ENCODE measurements around the gene KCTD19.

The KCTD19 gene

GRCh38 chr16:67258161-67258835 lies 68.2 kb downstream of the KCTD19 start:
- no peak for DNase-seq (ENCODE audit: low read depth)

- DNase-seq (ENCODE audit: low read depth) = no peak
Observed at GRCh38 chr16:67257486-67258160, 68.9 kb downstream of the KCTD19 start.

- DNase-seq (ENCODE audit: low read depth) = no peak
Observed at GRCh38 chr16:67256701-67257230, 69.8 kb downstream of the KCTD19 start.

DNA sequence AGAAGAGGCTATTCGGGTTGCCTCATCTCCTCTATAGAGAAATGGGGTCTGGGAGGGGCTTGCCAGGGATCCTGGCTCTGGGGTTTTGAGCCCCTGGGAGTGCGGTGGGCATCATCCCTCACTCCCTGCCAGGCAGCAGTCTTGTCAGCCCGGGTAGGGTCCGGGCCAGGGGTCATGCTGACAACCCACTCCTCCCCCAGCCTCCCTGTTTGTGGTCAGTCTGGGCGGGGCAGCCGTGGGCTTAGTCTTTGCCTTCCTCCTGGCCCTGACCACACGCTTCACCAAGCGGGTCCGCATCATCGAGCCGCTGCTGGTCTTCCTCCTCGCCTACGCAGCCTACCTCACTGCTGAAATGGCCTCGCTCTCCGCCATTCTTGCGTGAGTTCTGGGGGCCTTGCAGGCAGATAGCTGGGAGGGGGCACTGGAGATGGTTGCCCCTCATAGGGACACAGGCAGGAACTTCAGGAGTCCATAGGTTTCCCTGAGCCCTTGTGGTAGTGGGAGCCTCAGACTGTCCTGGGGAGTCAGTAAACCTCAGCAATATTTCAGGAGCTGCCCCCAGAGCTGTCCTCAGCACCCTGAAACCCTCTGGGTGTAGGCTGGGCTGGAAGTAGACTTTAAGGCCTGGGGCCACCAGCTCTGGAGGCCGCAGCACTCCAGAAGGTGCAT lies 70.9 kb downstream of the KCTD19 start:
- no peak for DNase-seq (ENCODE audit: low read depth)

- DNase-seq (ENCODE audit: low read depth) = no peak
Observed at GRCh38 chr16:67254801-67255552, 71.6 kb downstream of the KCTD19 start.

DNA sequence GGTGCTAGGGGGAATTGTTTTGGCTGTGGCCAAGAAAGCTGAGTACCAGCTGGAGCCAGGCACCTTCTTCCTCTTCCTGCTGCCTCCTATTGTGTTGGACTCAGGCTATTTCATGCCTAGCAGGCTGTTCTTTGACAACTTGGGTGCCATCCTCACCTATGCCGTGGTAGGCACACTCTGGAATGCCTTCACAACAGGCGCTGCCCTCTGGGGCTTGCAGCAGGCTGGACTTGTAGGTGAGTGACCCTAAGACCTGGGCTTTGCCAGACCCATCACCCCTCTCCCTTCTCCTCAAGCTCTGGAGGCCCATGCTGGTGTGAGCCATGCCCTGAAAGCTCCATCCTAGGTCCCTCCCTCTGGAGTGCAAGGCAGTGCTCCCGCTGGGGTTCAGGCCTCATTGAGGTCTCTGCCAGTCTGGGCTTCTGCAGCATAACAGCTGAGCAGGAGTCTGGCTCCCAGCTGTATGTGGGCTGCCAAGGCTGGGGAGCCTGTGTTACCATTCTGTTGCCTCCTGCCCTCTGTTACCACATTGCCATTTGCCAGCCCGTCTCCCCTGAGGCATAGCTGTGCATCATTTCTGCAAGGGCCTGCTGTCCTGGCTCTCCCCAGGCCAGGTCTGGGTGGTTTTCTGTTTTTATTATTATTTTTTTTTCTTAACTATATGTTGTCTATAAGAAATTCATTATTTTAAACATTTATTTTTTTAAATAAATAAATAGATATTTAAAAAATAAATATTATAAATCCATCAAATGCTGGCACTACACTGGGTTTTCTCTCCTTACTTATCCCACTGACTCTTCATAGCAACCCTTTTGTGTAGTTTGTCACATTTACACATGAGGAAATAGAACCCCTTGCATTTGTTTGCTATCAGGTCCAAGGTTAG lies 73.7 kb downstream of the KCTD19 start:
- no peak for DNase-seq (ENCODE audit: low read depth)

GRCh38 chr16:67250045-67250327 lies 76.6 kb downstream of the KCTD19 start:
- no peak for DNase-seq (ENCODE audit: low read depth)

DNA sequence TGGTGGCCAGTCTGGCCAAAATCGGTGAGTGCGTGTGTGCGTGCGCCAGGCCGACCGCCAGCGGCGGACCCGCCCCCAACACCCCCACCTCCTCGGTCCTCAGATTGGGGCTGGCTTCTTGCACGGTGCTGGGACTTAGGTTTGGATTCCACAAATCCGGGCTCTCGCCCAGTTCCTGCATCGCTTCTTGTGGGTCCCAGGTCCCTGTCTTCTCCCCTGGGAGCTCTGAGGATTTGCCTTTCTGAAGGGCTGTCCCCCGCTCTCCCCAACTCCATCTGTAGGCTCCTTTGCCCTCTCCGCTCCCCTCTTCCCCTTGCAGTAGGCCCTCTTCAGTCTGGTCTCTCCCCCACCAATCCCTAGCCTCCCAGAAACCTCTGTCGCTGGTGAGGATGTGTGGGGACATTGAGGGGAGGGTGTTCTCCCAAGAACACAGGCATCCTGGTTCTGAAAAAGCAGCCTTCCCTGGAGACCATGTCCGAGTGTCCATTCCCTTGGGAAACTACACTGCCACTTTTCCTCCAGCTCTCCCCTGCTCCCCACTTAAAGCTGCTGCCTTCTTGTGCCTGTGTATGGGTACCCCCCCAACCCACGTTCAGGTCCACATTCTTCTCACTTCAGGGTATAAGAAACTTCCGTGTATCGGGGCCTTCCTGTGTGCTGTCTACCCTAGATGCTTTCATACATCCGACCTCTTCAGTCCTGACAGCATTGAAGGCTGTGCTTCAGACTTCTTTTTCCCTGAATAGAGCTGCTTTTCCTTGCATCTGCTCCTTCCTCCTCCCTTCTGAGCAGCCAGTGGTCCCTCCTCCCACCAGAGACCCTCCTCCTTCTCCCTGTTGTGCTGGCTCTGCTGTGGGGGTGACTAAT lies 77.1 kb downstream of the KCTD19 start:
- DNase-seq (ENCODE audit: low read depth) = no peak

GRCh38 chr16:67248401-67249177 lies 78.0 kb downstream of the KCTD19 start, which contains the start of gene SLC9A5:
TSS of gene SLC9A5 (plus strand) at chr16:67248979. CDS start at chr16:67249015, 36 bp downstream.
- no peak for DNase-seq (ENCODE audit: low read depth)

- DNase-seq (ENCODE audit: low read depth) = no peak
Observed at GRCh38 chr16:67248073-67248400, 78.5 kb downstream of the KCTD19 start.

DNA sequence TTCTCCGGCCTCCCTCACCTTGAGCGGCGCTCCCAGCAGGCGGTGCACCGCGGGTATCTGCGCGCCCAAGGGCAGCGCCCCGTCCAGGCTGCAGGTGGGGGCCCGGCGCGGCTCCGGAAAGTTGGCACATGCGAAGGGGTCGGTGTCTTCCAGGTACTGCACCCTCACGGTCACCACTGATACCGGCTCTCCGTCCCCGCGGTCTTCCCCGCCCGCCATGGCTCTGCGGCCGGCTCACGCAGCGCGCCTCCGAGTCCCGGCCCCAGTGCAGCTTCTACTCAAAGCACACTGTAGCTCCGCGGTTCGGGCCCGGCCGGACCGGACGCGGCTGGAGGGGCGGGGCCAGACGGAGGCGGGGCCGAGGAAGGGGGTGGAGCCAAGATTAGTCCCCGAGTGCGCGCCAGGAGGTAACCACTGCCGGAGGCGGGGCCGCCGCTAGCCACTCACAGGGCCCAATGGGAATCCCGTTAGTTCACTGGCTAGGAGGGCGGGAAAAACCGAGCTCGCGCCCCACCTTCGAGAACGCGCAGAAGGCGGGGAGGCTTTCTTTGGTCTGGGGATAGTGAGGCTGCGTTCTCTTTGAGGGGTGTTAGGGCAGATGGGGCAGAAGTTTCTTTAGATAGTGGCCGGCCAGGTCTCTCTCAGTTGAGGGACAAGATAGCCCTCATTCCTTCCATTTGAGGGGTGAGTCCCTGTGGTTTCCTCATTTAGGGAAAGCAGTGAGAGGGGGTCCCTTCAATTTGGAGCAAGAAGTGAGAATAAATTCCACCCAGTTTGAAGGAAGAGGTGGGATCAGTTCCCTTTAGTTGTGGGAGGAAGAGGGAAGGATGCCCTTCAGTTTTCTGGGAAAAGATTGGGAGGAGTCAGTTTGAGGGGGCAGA lies 79.1 kb downstream of the KCTD19 start, which contains the start of gene FHOD1:
FHOD1 (minus strand) TSS at position 290 of the 881 bp plus-strand sequence; CDS start at position 219, 71 bp downstream.
- peak; percentile 93 for DNase-seq (ENCODE audit: low read depth)

GRCh38 chr16:67246756-67247191 lies 79.8 kb downstream of the KCTD19 start:
- no peak for DNase-seq (ENCODE audit: low read depth)

- peak; percentile 74 for DNase-seq (ENCODE audit: low read depth)
Observed at GRCh38 chr16:67246081-67246755, 80.3 kb downstream of the KCTD19 start.

DNA sequence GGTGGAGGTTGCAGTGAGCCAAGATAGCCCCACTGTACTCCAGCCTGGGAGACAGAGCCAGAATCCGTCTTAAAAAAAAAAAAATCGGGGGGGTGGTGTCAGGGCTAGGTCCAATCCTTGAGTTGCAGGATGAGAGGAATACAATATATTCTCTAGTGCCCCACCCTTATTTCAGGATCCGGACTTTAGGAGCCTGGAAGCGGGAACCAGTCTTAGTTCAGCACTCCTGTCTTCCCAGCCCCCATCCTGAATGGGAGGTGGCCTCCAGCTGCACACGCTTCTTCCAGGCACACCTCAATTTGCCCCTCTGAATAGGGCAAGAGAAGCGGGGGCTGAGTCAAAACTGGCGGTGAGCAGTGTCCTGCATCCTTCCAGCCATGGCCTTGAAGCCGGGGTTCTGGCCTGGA lies 80.9 kb downstream of the KCTD19 start:
- DNase-seq (ENCODE audit: low read depth) = no peak

DNA sequence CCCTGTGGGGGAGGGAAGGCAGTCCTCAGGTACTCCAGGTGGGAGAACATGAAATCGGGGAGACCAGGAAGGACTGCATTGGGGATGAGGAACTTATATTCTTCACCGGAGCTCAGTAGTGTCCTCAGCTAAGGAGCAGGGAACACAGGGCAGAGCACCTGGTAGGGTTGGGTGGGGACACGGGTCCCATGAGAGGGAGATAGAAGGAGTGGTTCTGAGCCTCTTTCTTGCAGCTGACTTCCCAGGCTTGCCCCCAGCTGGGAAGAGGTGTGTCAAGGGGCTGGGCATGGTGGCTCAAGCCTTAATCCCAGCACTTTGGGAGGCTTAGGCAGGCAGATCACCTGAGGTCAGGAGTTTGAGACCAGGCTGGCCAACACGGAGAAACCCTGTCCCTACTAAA lies 81.4 kb downstream of the KCTD19 start:
- no peak for DNase-seq (ENCODE audit: low read depth)

DNA sequence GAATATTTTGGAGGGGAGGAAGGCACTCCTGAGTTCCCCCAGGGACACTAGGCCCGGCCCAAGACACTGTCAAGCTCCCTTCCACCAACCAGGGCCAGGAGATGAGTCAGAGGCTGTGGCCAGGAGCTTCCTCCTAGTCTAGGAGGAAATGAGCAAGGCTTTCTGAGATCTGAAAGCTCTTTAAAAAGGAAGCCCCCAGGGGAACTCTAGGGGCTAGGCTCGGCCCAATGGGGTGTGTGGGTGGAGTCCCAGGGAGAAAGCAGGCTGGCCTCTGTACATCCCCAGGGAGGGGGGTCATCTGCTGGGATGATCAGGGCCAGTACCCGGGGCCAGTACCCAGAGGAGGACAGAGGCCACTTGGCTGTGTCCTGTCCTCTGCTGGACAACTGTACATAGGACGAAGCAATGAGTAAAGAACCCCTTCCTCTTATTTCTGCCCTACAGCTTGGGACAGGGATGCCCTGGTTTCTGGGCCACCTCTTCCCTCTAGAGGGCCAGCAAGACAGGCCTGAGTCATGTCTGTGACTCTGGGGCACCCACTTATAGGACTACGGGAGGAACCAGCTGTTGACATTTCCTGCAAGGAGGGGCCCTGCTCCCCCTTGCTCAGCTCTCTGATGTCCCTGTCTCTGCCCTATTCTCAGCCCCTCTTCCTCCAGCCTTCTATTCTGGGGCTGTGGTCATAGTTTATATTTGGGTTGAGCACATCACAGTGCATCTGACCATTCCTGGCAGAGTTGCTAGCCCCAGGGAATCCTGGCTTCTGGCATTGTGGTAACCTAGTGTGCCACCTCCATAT lies 82.0 kb downstream of the KCTD19 start:
- DNase-seq (ENCODE audit: low read depth) = peak; percentile 95

GRCh38 chr16:67243481-67243880 lies 83.1 kb downstream of the KCTD19 start:
- no peak for DNase-seq (ENCODE audit: low read depth)
